ENCODE measurements around the gene SH2D5.

SH2D5 gene

GRCh38 chr1:20711285-20712214 is 21.0 kb downstream of the SH2D5 start:
- DNase-seq (ENCODE audit: low read depth): no peak
- no peak for TF ChIP-seq CTCF (IDR thresholded peaks at IDR 0.05; ENCODE audit: low read length, missing control alignments)
- H3K4me3 ChIP-seq (replicated peaks; ENCODE audit: low read depth, low read length): no peak overlapping the region

- no peak overlapping the region for H3K4me3 ChIP-seq (replicated peaks; ENCODE audit: low read depth, low read length)
- TF ChIP-seq CTCF (IDR thresholded peaks at IDR 0.05; ENCODE audit: low read length, missing control alignments): no peak
- DNase-seq (ENCODE audit: low read depth): no peak
Observed at GRCh38 chr1:20710469-20711284, 21.8 kb downstream of the SH2D5 start.

GRCh38 chr1:20709868-20710267 is 22.6 kb downstream of the SH2D5 start:
- TF ChIP-seq CTCF (IDR thresholded peaks at IDR 0.05; ENCODE audit: low read length, missing control alignments): no peak
- no peak for DNase-seq (ENCODE audit: low read depth)
- no peak overlapping the region for H3K4me3 ChIP-seq (replicated peaks; ENCODE audit: low read depth, low read length)

GRCh38 chr1:20708891-20709290 is 23.6 kb downstream of the SH2D5 start:
- no peak for DNase-seq (ENCODE audit: low read depth)
- TF ChIP-seq CTCF (IDR thresholded peaks at IDR 0.05; ENCODE audit: low read length, missing control alignments): no peak
- no peak overlapping the region for H3K4me3 ChIP-seq (replicated peaks; ENCODE audit: low read depth, low read length)

GRCh38 chr1:20708057-20708456 is 24.4 kb downstream of the SH2D5 start:
- no peak overlapping the region for H3K4me3 ChIP-seq (replicated peaks; ENCODE audit: low read depth, low read length)
- no peak for TF ChIP-seq CTCF (IDR thresholded peaks at IDR 0.05; ENCODE audit: low read length, missing control alignments)
- no peak for DNase-seq (ENCODE audit: low read depth)

GRCh38 chr1:20706841-20707240 is 25.7 kb downstream of the SH2D5 start:
- no peak for DNase-seq (ENCODE audit: low read depth)
- no peak overlapping the region for H3K4me3 ChIP-seq (replicated peaks; ENCODE audit: low read depth, low read length)
- no peak for TF ChIP-seq CTCF (IDR thresholded peaks at IDR 0.05; ENCODE audit: low read length, missing control alignments)
